ENCODE measurements around the gene EIF2B5. TPM values are rescaled to one million over a fixed set of nuclear protein-coding genes. Genes with fewer than 3 reads are reported as not detected.

The EIF2B5 gene
- total RNA-seq, 6 experiments from 2014 or later = 27.5 to 33.1 (median 31.4) TPM

GRCh38 chr3:184189421-184189820, 54.3 kb downstream of the EIF2B5 start:
- no peak for DNase-seq
- Mint-ChIP-seq H3K4me3 (no peak overlapping the region), H3K4me1 (ENCODE audit: low read depth) (peaks cover 29% of the 10 kb centered on the region), H3K27ac (no peak overlapping the region), H3K27me3 (ENCODE audit: insufficient read depth) (peaks cover 11% of the 10 kb centered on the region), H3K36me3 (ENCODE audit: low read depth) (peaks cover 51% of the 10 kb centered on the region), H3K9me3 (no peaks in the 10 kb centered on the region)
- TF ChIP-seq, protein P1, sequence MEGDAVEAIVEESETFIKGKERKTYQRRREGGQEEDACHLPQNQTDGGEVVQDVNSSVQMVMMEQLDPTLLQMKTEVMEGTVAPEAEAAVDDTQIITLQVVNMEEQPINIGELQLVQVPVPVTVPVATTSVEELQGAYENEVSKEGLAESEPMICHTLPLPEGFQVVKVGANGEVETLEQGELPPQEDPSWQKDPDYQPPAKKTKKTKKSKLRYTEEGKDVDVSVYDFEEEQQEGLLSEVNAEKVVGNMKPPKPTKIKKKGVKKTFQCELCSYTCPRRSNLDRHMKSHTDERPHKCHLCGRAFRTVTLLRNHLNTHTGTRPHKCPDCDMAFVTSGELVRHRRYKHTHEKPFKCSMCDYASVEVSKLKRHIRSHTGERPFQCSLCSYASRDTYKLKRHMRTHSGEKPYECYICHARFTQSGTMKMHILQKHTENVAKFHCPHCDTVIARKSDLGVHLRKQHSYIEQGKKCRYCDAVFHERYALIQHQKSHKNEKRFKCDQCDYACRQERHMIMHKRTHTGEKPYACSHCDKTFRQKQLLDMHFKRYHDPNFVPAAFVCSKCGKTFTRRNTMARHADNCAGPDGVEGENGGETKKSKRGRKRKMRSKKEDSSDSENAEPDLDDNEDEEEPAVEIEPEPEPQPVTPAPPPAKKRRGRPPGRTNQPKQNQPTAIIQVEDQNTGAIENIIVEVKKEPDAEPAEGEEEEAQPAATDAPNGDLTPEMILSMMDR (IDR thresholded peaks at IDR 0.05) = no peak

GRCh38 chr3:184192889-184193288, 57.7 kb downstream of the EIF2B5 start:
- DNase-seq = no peak
- Mint-ChIP-seq H3K4me3 (no peak overlapping the region), H3K27me3 (ENCODE audit: insufficient read depth) (peaks cover 3% of the 10 kb centered on the region; the same call in 1 of the 2 replicates), H3K4me1 (ENCODE audit: low read depth) (peaks cover 3% of the 10 kb centered on the region), H3K9me3 (no peaks in the 10 kb centered on the region), H3K36me3 (ENCODE audit: low read depth) (peaks cover 46% of the 10 kb centered on the region), H3K27ac (no peak overlapping the region)
- TF ChIP-seq, protein P1 (IDR thresholded peaks at IDR 0.05) = no peak

GRCh38 chr3:184193991-184194539, 58.9 kb downstream of the EIF2B5 start:
- TF ChIP-seq, protein P1 (IDR thresholded peaks at IDR 0.05) = no peak
- H3K27ac Mint-ChIP-seq = no peak overlapping the region

More at GRCh38 chr3:184193991-184194539, 58.9 kb downstream of the EIF2B5 start:
- no peak for DNase-seq
- H3K36me3 Mint-ChIP-seq (ENCODE audit: low read depth) = peaks cover 38% of the 10 kb centered on the region
- H3K4me3 Mint-ChIP-seq = no peak overlapping the region
- H3K4me1 Mint-ChIP-seq (ENCODE audit: low read depth) = no peaks in the 10 kb centered on the region
- peaks cover 3% of the 10 kb centered on the region; the same call in 1 of the 2 replicates for H3K27me3 Mint-ChIP-seq (ENCODE audit: insufficient read depth)
- H3K9me3 Mint-ChIP-seq = no peaks in the 10 kb centered on the region

Other genes starting within 250 kb of the EIF2B5 start
- gene ABCC5, start 117.5 kb upstream of the EIF2B5 start, total RNA-seq (2021; fragmentation: NEBNext Ultra II Directional; extraction: Animal tissue kit (Norgen Biotek cat#: 25700)) = 10 to 100 TPM; 16.6 to 19.6 (median 17.4) TPM
- gene HTR3D, start 103.6 kb upstream of the EIF2B5 start, total RNA-seq (2021; fragmentation: NEBNext Ultra II Directional; extraction: Animal tissue kit (Norgen Biotek cat#: 25700)) = not detected
- gene HTR3C, start 82.3 kb upstream of the EIF2B5 start, total RNA-seq (2021; fragmentation: NEBNext Ultra II Directional; extraction: Animal tissue kit (Norgen Biotek cat#: 25700)) = not detected
- gene HTR3E, start 38.3 kb upstream of the EIF2B5 start, total RNA-seq (2021; fragmentation: NEBNext Ultra II Directional; extraction: Animal tissue kit (Norgen Biotek cat#: 25700)) = not detected
- gene DVL3, start 20.0 kb downstream of the EIF2B5 start, total RNA-seq (2021; fragmentation: NEBNext Ultra II Directional; extraction: Animal tissue kit (Norgen Biotek cat#: 25700)) = 10 to 100 TPM; 59.2 to 73.5 (median 64.9) TPM
- 100 to 1,000 TPM; 796 to 849 (median 832) TPM for gene AP2M1, start 39.5 kb downstream of the EIF2B5 start, total RNA-seq (2021; fragmentation: NEBNext Ultra II Directional; extraction: Animal tissue kit (Norgen Biotek cat#: 25700))
- gene ABCF3, start 50.8 kb downstream of the EIF2B5 start, total RNA-seq (2021; fragmentation: NEBNext Ultra II Directional; extraction: Animal tissue kit (Norgen Biotek cat#: 25700)) = 10 to 100 TPM; 53.3 to 70.9 (median 63.4) TPM
- not detected for gene VWA5B2, start 94.2 kb downstream of the EIF2B5 start, total RNA-seq (2021; fragmentation: NEBNext Ultra II Directional; extraction: Animal tissue kit (Norgen Biotek cat#: 25700))
- 10 to 100 TPM; 60.0 to 75.3 (median 69.5) TPM for gene ALG3, start 113.6 kb downstream of the EIF2B5 start, total RNA-seq (2021; fragmentation: NEBNext Ultra II Directional; extraction: Animal tissue kit (Norgen Biotek cat#: 25700))
- 1 to 10 TPM; 3.3 to 4.8 (median 3.7) TPM for gene EEF1AKMT4, start 114.3 kb downstream of the EIF2B5 start, total RNA-seq (2021; fragmentation: NEBNext Ultra II Directional; extraction: Animal tissue kit (Norgen Biotek cat#: 25700))
- gene CAMK2N2, start 126.2 kb downstream of the EIF2B5 start, total RNA-seq (2021; fragmentation: NEBNext Ultra II Directional; extraction: Animal tissue kit (Norgen Biotek cat#: 25700)) = 1 to 10 TPM; 2.7 to 6.0 (median 3.4) TPM
- not detected for gene ECE2, start 140.7 kb downstream of the EIF2B5 start, total RNA-seq (2021; fragmentation: NEBNext Ultra II Directional; extraction: Animal tissue kit (Norgen Biotek cat#: 25700))
- gene PSMD2, start 163.9 kb downstream of the EIF2B5 start, total RNA-seq (2021; fragmentation: NEBNext Ultra II Directional; extraction: Animal tissue kit (Norgen Biotek cat#: 25700)) = 100 to 1,000 TPM; 620 to 777 (median 730) TPM
- 100 to 1,000 TPM; 522 to 605 (median 559) TPM for gene EIF4G1, start 179.2 kb downstream of the EIF2B5 start, total RNA-seq (2021; fragmentation: NEBNext Ultra II Directional; extraction: Animal tissue kit (Norgen Biotek cat#: 25700))
- 10 to 100 TPM; 11.2 to 13.6 (median 11.9) TPM for gene FAM131A, start 202.2 kb downstream of the EIF2B5 start, total RNA-seq (2021; fragmentation: NEBNext Ultra II Directional; extraction: Animal tissue kit (Norgen Biotek cat#: 25700))
- gene CLCN2, start 226.2 kb downstream of the EIF2B5 start, total RNA-seq (2021; fragmentation: NEBNext Ultra II Directional; extraction: Animal tissue kit (Norgen Biotek cat#: 25700)) = 1 to 10 TPM; 3.4 to 5.1 (median 4.2) TPM
- gene POLR2H, start 226.4 kb downstream of the EIF2B5 start, total RNA-seq (2021; fragmentation: NEBNext Ultra II Directional; extraction: Animal tissue kit (Norgen Biotek cat#: 25700)) = 10 to 100 TPM; 45.4 to 68.6 (median 50.1) TPM
- gene THPO, start 242.8 kb downstream of the EIF2B5 start, total RNA-seq (2021; fragmentation: NEBNext Ultra II Directional; extraction: Animal tissue kit (Norgen Biotek cat#: 25700)) = not detected
- under 1 TPM in 4 of 6 experiments, not detected in 2; 0.09 to 0.31 (median 0.19) TPM for gene CHRD, start 244.7 kb downstream of the EIF2B5 start, total RNA-seq (2021; fragmentation: NEBNext Ultra II Directional; extraction: Animal tissue kit (Norgen Biotek cat#: 25700))